Calu3 (cell line): ENCODE results near the gene MLLT3. TPM values are rescaled to one million over a fixed set of nuclear protein-coding genes. Genes with fewer than 3 reads are reported as not detected.

Experiments used
- BruUV-seq: library from RNA; stranded (reverse); fragments of 400-500 nt; replicated peaks from 2 replicates; lab custom pipeline; 2021; lab: Mats Ljungman, UMichigan
- CTCF ChIA-PET: fragments of 300-600 bp; sonication (Branson Sonifier 250); formaldehyde crosslinking; loops from one replicate; lab custom pipeline; 2022; ENCODE audit warnings: antibody characterized with exemption; lab: Charles Lee
- DNase-seq: peaks from one replicate; pipeline ENCODE4 v3.0.0; 2022
- H3K27ac Mint-ChIP-seq: one replicate; pipeline ENCODE4 v1.8.0; 2022; ENCODE audit warnings: mixed read lengths; ENCODE audit not compliant: unreplicated experiment
- H3K27me3 Mint-ChIP-seq: one replicate; pipeline ENCODE4 v1.8.0; 2022; ENCODE audit warnings: mixed read lengths; ENCODE audit not compliant: unreplicated experiment
- H3K36me3 Mint-ChIP-seq: one replicate; pipeline ENCODE4 v1.8.0; 2022; ENCODE audit warnings: mild to moderate bottlenecking, moderate library complexity, mixed read lengths; ENCODE audit not compliant: insufficient read depth, unreplicated experiment
- H3K4me1 Mint-ChIP-seq: one replicate; pipeline ENCODE4 v1.8.0; 2022; ENCODE audit warnings: mild to moderate bottlenecking, low read depth, mixed read lengths; ENCODE audit not compliant: unreplicated experiment
- H3K4me3 Mint-ChIP-seq: one replicate; pipeline ENCODE4 v1.8.0; 2022; ENCODE audit warnings: mild to moderate bottlenecking, low read depth, moderate library complexity, mixed read lengths; ENCODE audit not compliant: unreplicated experiment
- H3K9me3 Mint-ChIP-seq: one replicate; pipeline ENCODE4 v1.8.0; 2022; ENCODE audit warnings: low read depth, mixed read lengths; ENCODE audit not compliant: unreplicated experiment
- intact Hi-C: fragments of 100-400 bp; cut with micrococcal nuclease; formaldehyde crosslinking; loops from one replicate; pipeline ENCODE4 v1.10.0; 2022; ENCODE audit not compliant: unreplicated experiment
- total RNA-seq: library from RNA; stranded (reverse); gene quantifications from 2 replicates; pipeline ENCODE4 v1.2.3, GENCODE V29; 2022
- TF ChIP-seq, protein P1 (sequence below): fragments of 200-600 bp; IDR thresholded peaks from one replicate; pipeline ENCODE4 v1.8.0; 2022; ENCODE audit warnings: antibody characterized with exemption; ENCODE audit not compliant: unreplicated experiment

MLLT3 gene
- total RNA-seq, 1 experiment from 2014 or later = 23.1 TPM

DNA sequence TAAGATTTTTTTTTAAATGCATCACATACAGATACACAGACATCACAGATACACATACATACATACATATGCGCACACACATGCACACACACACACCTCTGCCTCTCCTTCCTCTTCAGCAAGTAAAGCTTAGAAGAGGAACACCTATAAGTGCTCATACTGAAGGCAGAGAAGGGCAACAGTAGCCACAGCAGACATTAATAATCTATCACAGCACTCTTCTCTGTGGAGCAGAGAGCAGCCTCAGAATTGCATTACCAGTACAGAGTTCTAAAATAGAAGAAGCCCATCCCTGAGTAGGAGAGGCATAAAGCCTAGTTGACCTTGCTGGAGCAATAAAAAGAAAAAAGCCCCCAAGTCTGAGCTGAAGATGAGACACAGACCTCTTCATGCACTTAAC, 110.6 kb downstream of the MLLT3 start:
- intact Hi-C loops = loop anchor here (5.0 kb wide), 2 partner anchors 41 to 61 kb away; no protein-coding TSS in a partner anchor
- Mint-ChIP-seq H3K27ac (peak overlapping the region; percentile 27), H3K4me3 (no peak overlapping the region), H3K4me1 (peaks cover 24% of the 10 kb centered on the region), H3K9me3 (no peaks in the 10 kb centered on the region), H3K36me3 (no peaks in the 10 kb centered on the region), H3K27me3 (no peaks in the 10 kb centered on the region)
- CTCF ChIA-PET = interaction anchor here (0.6 kb wide), 1 partner anchor 62 kb away, joined by 3 read pairs; no protein-coding TSS in a partner anchor
- TF ChIP-seq, protein P1, sequence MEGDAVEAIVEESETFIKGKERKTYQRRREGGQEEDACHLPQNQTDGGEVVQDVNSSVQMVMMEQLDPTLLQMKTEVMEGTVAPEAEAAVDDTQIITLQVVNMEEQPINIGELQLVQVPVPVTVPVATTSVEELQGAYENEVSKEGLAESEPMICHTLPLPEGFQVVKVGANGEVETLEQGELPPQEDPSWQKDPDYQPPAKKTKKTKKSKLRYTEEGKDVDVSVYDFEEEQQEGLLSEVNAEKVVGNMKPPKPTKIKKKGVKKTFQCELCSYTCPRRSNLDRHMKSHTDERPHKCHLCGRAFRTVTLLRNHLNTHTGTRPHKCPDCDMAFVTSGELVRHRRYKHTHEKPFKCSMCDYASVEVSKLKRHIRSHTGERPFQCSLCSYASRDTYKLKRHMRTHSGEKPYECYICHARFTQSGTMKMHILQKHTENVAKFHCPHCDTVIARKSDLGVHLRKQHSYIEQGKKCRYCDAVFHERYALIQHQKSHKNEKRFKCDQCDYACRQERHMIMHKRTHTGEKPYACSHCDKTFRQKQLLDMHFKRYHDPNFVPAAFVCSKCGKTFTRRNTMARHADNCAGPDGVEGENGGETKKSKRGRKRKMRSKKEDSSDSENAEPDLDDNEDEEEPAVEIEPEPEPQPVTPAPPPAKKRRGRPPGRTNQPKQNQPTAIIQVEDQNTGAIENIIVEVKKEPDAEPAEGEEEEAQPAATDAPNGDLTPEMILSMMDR = no peak
- DNase-seq = no peak
- BruUV-seq = no TSS peak

DNA sequence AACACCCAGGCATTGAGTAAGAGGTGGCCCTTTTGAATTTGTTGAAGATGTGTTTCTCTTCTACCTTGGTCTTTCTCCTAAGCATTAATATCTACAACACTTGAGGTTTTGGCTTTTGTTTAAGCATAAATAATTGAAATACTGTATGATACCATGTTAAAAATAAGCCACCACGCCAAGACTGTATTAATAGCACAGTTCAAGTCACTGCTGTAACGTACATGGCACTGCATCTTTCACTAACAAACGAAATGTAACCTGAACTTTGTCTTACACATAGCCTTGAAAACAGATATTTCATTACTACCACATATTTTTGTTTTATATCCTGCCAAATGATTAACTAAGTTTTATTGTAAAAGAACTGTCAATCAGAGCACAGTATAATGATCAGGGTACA, 112.8 kb downstream of the MLLT3 start:
- H3K27ac Mint-ChIP-seq = no peak overlapping the region
- H3K36me3 Mint-ChIP-seq = no peaks in the 10 kb centered on the region
- CTCF ChIA-PET = no interaction called here
- no TSS peak for BruUV-seq
- no peak overlapping the region for H3K4me3 Mint-ChIP-seq
- H3K27me3 Mint-ChIP-seq = no peaks in the 10 kb centered on the region
- DNase-seq = no peak
- H3K9me3 Mint-ChIP-seq = no peaks in the 10 kb centered on the region
- peaks cover 24% of the 10 kb centered on the region for H3K4me1 Mint-ChIP-seq
- intact Hi-C loops = no loop called here
- TF ChIP-seq, protein P1 = no peak

DNA sequence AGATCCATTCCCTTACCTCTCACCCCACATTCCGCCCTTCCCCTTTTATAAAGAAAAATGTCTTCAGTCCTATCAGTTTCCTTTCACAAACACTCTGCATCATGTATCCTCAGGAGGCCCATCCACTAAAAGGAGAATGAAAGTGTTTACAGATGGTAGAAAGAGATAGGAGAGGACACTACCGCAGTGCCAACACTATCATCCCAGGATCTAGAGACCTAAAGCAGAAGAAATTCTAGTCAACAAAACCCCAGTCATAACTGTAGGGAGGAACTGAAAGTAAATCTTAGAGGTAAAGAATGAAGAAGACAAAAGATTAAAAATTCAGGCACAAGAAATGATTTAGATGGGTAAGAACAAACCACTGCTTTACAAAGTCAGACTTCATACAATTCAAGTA, 114.1 kb downstream of the MLLT3 start:
- no peaks in the 10 kb centered on the region for H3K27me3 Mint-ChIP-seq
- no peaks in the 10 kb centered on the region for H3K36me3 Mint-ChIP-seq
- H3K4me3 Mint-ChIP-seq = no peak overlapping the region
- H3K27ac Mint-ChIP-seq = no peak overlapping the region
- DNase-seq = no peak
- H3K4me1 Mint-ChIP-seq = peaks cover 15% of the 10 kb centered on the region
- no peaks in the 10 kb centered on the region for H3K9me3 Mint-ChIP-seq
- CTCF ChIA-PET = no interaction called here
- intact Hi-C loops = no loop called here
- TF ChIP-seq, protein P1 = no peak
- no TSS peak for BruUV-seq

DNA sequence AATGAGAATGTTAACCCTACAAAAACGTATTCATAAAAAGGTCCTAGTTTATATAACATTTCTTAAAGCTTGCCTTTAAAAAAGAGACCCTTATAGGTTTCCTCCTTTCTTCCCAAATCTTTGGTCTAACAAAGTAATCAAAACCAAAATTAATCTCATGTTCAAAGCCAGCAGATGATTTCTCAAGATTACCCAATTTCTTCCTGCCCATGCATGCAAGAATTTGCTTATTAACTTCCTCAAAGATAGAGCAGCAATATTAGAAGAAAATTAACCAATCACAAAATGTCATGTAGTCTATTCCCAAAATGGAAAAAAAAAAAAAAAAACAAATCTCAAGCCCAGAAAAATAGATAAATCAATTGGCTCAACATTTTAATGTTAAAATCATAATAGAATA, 114.9 kb downstream of the MLLT3 start:
- no peak for DNase-seq
- peaks cover 7% of the 10 kb centered on the region for H3K4me1 Mint-ChIP-seq
- intact Hi-C loops = no loop called here
- H3K9me3 Mint-ChIP-seq = no peaks in the 10 kb centered on the region
- H3K4me3 Mint-ChIP-seq = no peak overlapping the region
- CTCF ChIA-PET = no interaction called here
- H3K27ac Mint-ChIP-seq = no peak overlapping the region
- no peaks in the 10 kb centered on the region for H3K27me3 Mint-ChIP-seq
- TF ChIP-seq, protein P1 = no peak
- no TSS peak for BruUV-seq
- no peaks in the 10 kb centered on the region for H3K36me3 Mint-ChIP-seq
